ENCODE measurements around the gene DLX1. TPM values are rescaled to one million over a fixed set of nuclear protein-coding genes. Genes with fewer than 3 reads are reported as not detected.
A peak's percentile ranks its signal among the peaks of the same experiment; 100 is the strongest.

The DLX1 gene
- total RNA-seq, 6 donors from 2014 or later, result not detected

DNA sequence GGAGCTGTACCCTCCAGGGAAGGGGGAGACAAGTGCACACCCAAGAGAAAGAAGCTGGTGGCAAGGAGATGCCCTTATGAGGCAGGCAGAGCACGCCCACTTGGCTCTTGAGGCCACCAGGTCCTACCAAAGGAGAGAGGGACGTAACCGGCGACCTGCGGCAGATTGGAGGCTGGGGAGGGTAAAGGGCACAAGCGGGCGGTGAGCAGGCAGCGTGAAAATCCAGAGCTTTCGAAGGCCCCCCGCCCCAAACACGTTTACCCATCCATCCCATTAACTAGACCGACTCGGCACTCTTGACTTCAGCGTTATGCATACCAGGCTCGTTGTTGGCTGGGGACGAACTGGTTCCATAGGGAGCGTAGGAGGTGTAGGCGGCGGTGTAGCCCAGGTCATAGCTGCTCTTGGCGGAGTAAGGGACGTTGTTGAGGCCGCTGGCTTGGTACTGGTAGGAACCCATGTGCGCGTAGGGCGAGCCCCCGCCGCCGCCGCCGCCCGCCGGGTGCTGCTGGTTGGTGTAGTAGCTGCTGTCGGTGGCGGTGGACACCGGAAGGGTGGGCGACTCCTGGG, 16.6 kb downstream of the DLX1 start:
- Histone ChIP-seq H3K36me3 (no peaks in the 10 kb centered on the region), H3K27me3 (peaks cover 0 to 100% (median 73%) of the 10 kb centered on the region in 4 donors), H3K9me3 (no peaks in the 10 kb centered on the region), H3K4me3 (peak overlapping the region; percentile 45 to 65 (median 56)), H3K4me1 (peaks cover 61 to 88% (median 69%) of the 10 kb centered on the region in 4 donors), H3K27ac (no peak overlapping the region)
- TF ChIP-seq EP300 (IDR thresholded peaks at IDR 0.05), result no peak
- no peak for TF ChIP-seq POLR2AphosphoS5 (IDR thresholded peaks at IDR 0.05)
- TF ChIP-seq, protein P1, sequence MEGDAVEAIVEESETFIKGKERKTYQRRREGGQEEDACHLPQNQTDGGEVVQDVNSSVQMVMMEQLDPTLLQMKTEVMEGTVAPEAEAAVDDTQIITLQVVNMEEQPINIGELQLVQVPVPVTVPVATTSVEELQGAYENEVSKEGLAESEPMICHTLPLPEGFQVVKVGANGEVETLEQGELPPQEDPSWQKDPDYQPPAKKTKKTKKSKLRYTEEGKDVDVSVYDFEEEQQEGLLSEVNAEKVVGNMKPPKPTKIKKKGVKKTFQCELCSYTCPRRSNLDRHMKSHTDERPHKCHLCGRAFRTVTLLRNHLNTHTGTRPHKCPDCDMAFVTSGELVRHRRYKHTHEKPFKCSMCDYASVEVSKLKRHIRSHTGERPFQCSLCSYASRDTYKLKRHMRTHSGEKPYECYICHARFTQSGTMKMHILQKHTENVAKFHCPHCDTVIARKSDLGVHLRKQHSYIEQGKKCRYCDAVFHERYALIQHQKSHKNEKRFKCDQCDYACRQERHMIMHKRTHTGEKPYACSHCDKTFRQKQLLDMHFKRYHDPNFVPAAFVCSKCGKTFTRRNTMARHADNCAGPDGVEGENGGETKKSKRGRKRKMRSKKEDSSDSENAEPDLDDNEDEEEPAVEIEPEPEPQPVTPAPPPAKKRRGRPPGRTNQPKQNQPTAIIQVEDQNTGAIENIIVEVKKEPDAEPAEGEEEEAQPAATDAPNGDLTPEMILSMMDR (IDR thresholded peaks at IDR 0.05), result no peak
- no peak for TF ChIP-seq POLR2A (IDR thresholded peaks at IDR 0.05)
- DNase-seq (no peak), ATAC-seq (ENCODE audit: low FRiP score in 2 of 2) (peak in 1 of 2 donors; percentile 1)
- WGBS, 2 donors, result 3 to 10% methylated on average over 6 to 25 of the region's 36 CpGs

GRCh38 chr2:172102391-172103359, 17.4 kb downstream of the DLX1 start, which contains the start of gene DLX2:
Gene DLX2 (minus strand): TSS chr2:172102900. CDS start chr2:172102538, 362 bp downstream.
- Histone ChIP-seq H3K9me3 (no peaks in the 10 kb centered on the region), H3K36me3 (no peaks in the 10 kb centered on the region), H3K4me1 (peaks cover 57 to 82% (median 65%) of the 10 kb centered on the region in 4 donors), H3K4me3 (peak within 1 kb of the TSS; percentile 45 to 65 (median 56)), H3K27me3 (peaks cover 0 to 98% (median 68%) of the 10 kb centered on the region in 4 donors), H3K27ac (no peak within 1 kb of the TSS)
- 1 to 4% methylated on average over 19 to 70 of the region's 74 CpGs for WGBS, 2 donors
- TF ChIP-seq, protein P1 (IDR thresholded peaks at IDR 0.05), result no peak
- peak in 1 of 2 donors; percentile 16 for TF ChIP-seq POLR2AphosphoS5 (IDR thresholded peaks at IDR 0.05)
- peak; percentile 82 to 89 for DNase-seq
- ATAC-seq (ENCODE audit: low FRiP score in 2 of 2), result peak in 1 of 2 donors; percentile 79

- Histone ChIP-seq H3K36me3 (no peaks in the 10 kb centered on the region), H3K27me3 (peaks cover 0 to 98% (median 67%) of the 10 kb centered on the region in 4 donors), H3K4me1 (peaks cover 61 to 81% (median 69%) of the 10 kb centered on the region in 4 donors), H3K4me3 (peak overlapping the region in 3 of 4 donors; percentile 45 to 65 (median 61)), H3K27ac (no peak overlapping the region), H3K9me3 (no peaks in the 10 kb centered on the region)
- DNase-seq, result peak; percentile 84 to 90
- ATAC-seq (ENCODE audit: low FRiP score in 2 of 2), result peak; percentile 82 to 84
- 2 to 3% methylated on average over 25 of the region's 25 CpGs for WGBS, 2 donors
- TF ChIP-seq, protein P1 (IDR thresholded peaks at IDR 0.05), result peak; percentile 78 to 87 (median 83)
- no peak for TF ChIP-seq EP300 (IDR thresholded peaks at IDR 0.05)
These were observed 18.4 kb downstream of the DLX1 start for GRCh38 chr2:172103471-172104272.

DNA sequence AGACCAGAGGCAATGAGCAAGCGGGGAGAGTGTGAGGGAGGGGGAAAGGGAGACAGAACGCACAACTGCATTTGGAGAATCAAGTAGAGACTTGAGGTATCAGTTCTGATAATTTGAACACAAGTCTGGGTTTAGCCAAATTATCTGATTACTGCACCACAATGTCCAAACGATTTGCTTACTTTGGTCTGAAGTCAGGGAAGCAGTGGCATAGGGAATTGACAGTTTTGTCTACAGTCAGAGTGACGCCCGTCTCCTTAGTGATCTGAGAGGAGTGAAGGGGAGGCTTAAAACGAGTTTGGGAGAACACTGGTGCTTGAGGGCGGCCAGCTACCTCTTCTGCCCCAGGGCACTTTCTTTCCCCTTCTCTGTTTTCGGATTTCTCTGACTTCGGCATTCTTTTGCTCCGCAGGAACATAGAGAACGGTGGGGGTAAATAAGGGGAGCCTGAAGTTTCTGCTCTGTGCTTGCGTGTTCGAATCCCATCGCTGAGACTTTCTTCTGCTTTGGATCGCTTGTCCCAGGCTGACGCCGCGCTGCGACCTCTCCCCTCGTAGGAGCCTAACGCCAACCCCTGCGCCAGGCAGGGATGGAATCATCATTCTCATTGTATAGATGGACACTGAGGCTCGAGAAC, 20.3 kb downstream of the DLX1 start:
- DNase-seq (no peak), ATAC-seq (ENCODE audit: low FRiP score in 2 of 2) (no peak)
- Histone ChIP-seq H3K27ac (no peak overlapping the region), H3K36me3 (no peaks in the 10 kb centered on the region), H3K4me1 (peaks cover 45 to 63% (median 51%) of the 10 kb centered on the region in 4 donors), H3K4me3 (no peak overlapping the region), H3K27me3 (peaks cover 0 to 85% (median 54%) of the 10 kb centered on the region in 4 donors), H3K9me3 (no peaks in the 10 kb centered on the region)
- 10 to 14% methylated on average over 20 to 23 of the region's 23 CpGs for WGBS, 2 donors
- TF ChIP-seq POLR2A (IDR thresholded peaks at IDR 0.05) (no peak), POLR2AphosphoS5 (IDR thresholded peaks at IDR 0.05) (no peak), EP300 (IDR thresholded peaks at IDR 0.05) (no peak)
- TF ChIP-seq, protein P1 (IDR thresholded peaks at IDR 0.05), result no peak

Measured in upper lobe of left lung (tissue), 6 donors.